Endothelial cell of umbilical vein (primary cell): ENCODE results near the gene DNAH6. TPM values are rescaled to one million over a fixed set of nuclear protein-coding genes. Genes with fewer than 3 reads are reported as not detected.

Experiments
- BruUV-seq: library from RNA; stranded (reverse); fragments of 400-500 nt; replicated peaks from 2 replicates; lab custom pipeline; 2021; lab: Mats Ljungman, UMichigan
- CTCF ChIA-PET: fragments of 300-600, 350-600 bp; sonication (Branson Sonifier 250); formaldehyde crosslinking; loops from one replicate; lab custom pipeline; 2021; ENCODE audit warnings: antibody characterized with exemption, inconsistent platforms; lab: Charles Lee
- POLR2A ChIA-PET: fragments of 300-600, 350-600 bp; sonication (Branson Sonifier 250); formaldehyde crosslinking; loops from one replicate; lab custom pipeline; 2021; ENCODE audit warnings: antibody characterized with exemption, inconsistent platforms; lab: Charles Lee
- DNase-seq: peaks from one replicate; pipeline ENCODE4 v3.0.0-alpha.2; 2011; ENCODE audit warnings: low read depth, low spot score
- FAIRE-seq: peaks from 2 replicates; lab custom pipeline; 2011; peaks lifted over from hg19 to GRCh38; lab: Jason Lieb, UNC
- H2AFZ ChIP-seq: 2 replicates; pipeline ENCODE4 v1.6.0; 2012; ENCODE audit warnings: low read depth, low read length, control low read depth, inconsistent platforms
- H3K27ac ChIP-seq: 2 replicates; pipeline ENCODE4 v1.5.1; 2011; ENCODE audit warnings: low read depth, mild to moderate bottlenecking, control low read depth, low read length, moderate library complexity; ENCODE audit not compliant: insufficient read depth
- H3K27me3 ChIP-seq, 2 experiments: 2 replicates each; pipeline versions ENCODE4 v1.6.0 to v1.6.1; 2011; ENCODE audit warnings: low read length in 2 of 2, mixed read lengths in 1 of 2; ENCODE audit not compliant: control insufficient read depth in 2 of 2, insufficient read depth in 2 of 2
- H3K36me3 ChIP-seq, 2 experiments: 2 replicates in 1 of 2; 3 replicates in 1 of 2; pipeline ENCODE4 v1.5.1; 2011; ENCODE audit warnings: low read length in 2 of 2, mild to moderate bottlenecking in 1 of 2, moderate library complexity in 1 of 2; ENCODE audit not compliant: control insufficient read depth in 2 of 2, insufficient read depth in 2 of 2; ENCODE audit errors: extremely low read depth in 1 of 2
- H3K4me1 ChIP-seq: 3 replicates; pipeline ENCODE4 v1.5.1; 2011; ENCODE audit warnings: mild to moderate bottlenecking, low read length; ENCODE audit not compliant: control insufficient read depth, insufficient read depth; ENCODE audit errors: extremely low read depth
- H3K4me2 ChIP-seq: 2 replicates; pipeline ENCODE4 v1.6.1; 2011; ENCODE audit warnings: low read length, control low read depth, mixed read lengths; ENCODE audit not compliant: insufficient read depth
- H3K4me3 ChIP-seq, 3 experiments: fragments of 200-600 bp in 1 of 3; sonication (generic), shearing (Covaris generic) in 1 of 3; replicated peaks in 1 of 3; 2 replicates each; pipeline ENCODE4 v1.5.1; 2011 to 2016; ENCODE audit warnings: control low read depth in 3 of 3, low read length in 3 of 3, mild to moderate bottlenecking in 2 of 3, inconsistent platforms in 1 of 3, low read depth in 1 of 3, moderate library complexity in 1 of 3; ENCODE audit not compliant: insufficient read depth in 1 of 3
- H3K79me2 ChIP-seq: 2 replicates; pipeline ENCODE4 v1.6.0; 2012; ENCODE audit warnings: low read length, inconsistent platforms; ENCODE audit not compliant: control insufficient read depth, insufficient read depth
- H3K9ac ChIP-seq: replicated peaks from 2 replicates; pipeline ENCODE3; 2011; ENCODE audit warnings: low read length, control low read depth; ENCODE audit not compliant: insufficient read depth; ENCODE audit errors: extremely low read depth
- H3K9me1 ChIP-seq: replicated peaks from 3 replicates; pipeline ENCODE4 v1.6.0; 2011; ENCODE audit warnings: mild to moderate bottlenecking, low read length; ENCODE audit not compliant: control insufficient read depth, insufficient read depth; ENCODE audit errors: extremely low read depth
- H3K9me3 ChIP-seq: replicated peaks from 2 replicates; pipeline ENCODE4 v1.5.1; 2012; ENCODE audit warnings: low read length, inconsistent platforms; ENCODE audit not compliant: control insufficient read depth, insufficient read depth
- H4K20me1 ChIP-seq: replicated peaks from 2 replicates; pipeline ENCODE3; 2011; ENCODE audit warnings: mild to moderate bottlenecking, low read length; ENCODE audit not compliant: control insufficient read depth, insufficient read depth; ENCODE audit errors: extremely low read depth
- CTCF ChIP-seq, 2 donors: IDR thresholded peaks; 1 replicate in 1 of 2; 2 replicates in 1 of 2; pipeline ENCODE4 v1.5.1; 2011; ENCODE audit warnings: low read length in 2 of 2, mild to moderate bottlenecking in 2 of 2, moderate library complexity in 2 of 2, control low read depth in 1 of 2, inconsistent platforms in 1 of 2, low read depth in 1 of 2; ENCODE audit not compliant: insufficient read depth in 1 of 2; ENCODE audit errors: extremely low read depth in 1 of 2
- EZH2 ChIP-seq: IDR thresholded peaks from 2 replicates; pipeline ENCODE4 v1.6.1; 2012; ENCODE audit warnings: borderline replicate concordance, low read depth, mild to moderate bottlenecking, moderate library complexity, low read length, inconsistent platforms; ENCODE audit not compliant: severe bottlenecking
- FOS ChIP-seq: IDR thresholded peaks from 2 replicates; pipeline ENCODE4 v1.6.1; 2011; ENCODE audit warnings: mild to moderate bottlenecking, low read length, moderate library complexity, borderline replicate concordance; ENCODE audit not compliant: insufficient read depth
- JUN ChIP-seq: IDR thresholded peaks from 2 replicates; pipeline ENCODE4 v1.6.1; 2011; ENCODE audit warnings: borderline replicate concordance, low read depth; ENCODE audit not compliant: insufficient read length, insufficient read depth
- MAX ChIP-seq: IDR thresholded peaks from 2 replicates; pipeline ENCODE4 v1.6.1; 2011; ENCODE audit not compliant: insufficient read depth, insufficient read length
- MYC ChIP-seq: IDR thresholded peaks from one replicate; pipeline ENCODE4 v1.6.1; 2011; ENCODE audit warnings: mild to moderate bottlenecking, low read depth, low read length
- POLR2A ChIP-seq: IDR thresholded peaks from 2 replicates; pipeline ENCODE4 v1.6.1; 2012; ENCODE audit warnings: low read depth, mild to moderate bottlenecking, control low read depth, low read length
- POLR2AphosphoS5 ChIP-seq: IDR thresholded peaks from 2 replicates; pipeline ENCODE4 v1.6.1; 2012; ENCODE audit warnings: low read depth, mild to moderate bottlenecking, control low read depth, low read length, moderate library complexity; ENCODE audit not compliant: insufficient read depth
- dilution Hi-C: fragments of 300-500 bp; cut with MboI; formaldehyde crosslinking; loops from one replicate; pipeline ENCODE4 v1.15.0; 2019; ENCODE audit warnings: low sequenced_read_pairs; ENCODE audit not compliant: extremely low pct_ligation_motif_present
- intact Hi-C: fragments of 100-400 bp; cut with micrococcal nuclease; formaldehyde crosslinking; loops from one replicate; pipeline ENCODE4 v1.10.0; 2022
- polyA plus RNA-seq, 4 experiments: library from polyadenylated mRNA; depleted of rRNA in 3 of 4; stranded (reverse) in 3 of 4; unstranded in 1 of 4; fragments of >200 nt; gene quantifications; 2 replicates each; pipeline versions ENCODE4 v1.2.1 to v1.2.3, GENCODE V29; 2011 to 2012; ENCODE audit warnings: missing spikeins in 1 of 4
- total RNA-seq: library from RNA; stranded (reverse); gene quantifications from 2 replicates; pipeline ENCODE4 v1.2.3, GENCODE V29; 2021

Gene DNAH6
- total and polyA plus RNA-seq, 2 donors (not counting 3 experiments of a cell fraction or from before 2014, with no cell fraction given): 0.24 TPM; not detected in 1

- H3K27me3 ChIP-seq: no peaks in the 10 kb centered on the region
- no peak overlapping the region for H3K9ac ChIP-seq
- FAIRE-seq: no peak
- no peak overlapping the region for H3K4me3 ChIP-seq
- H3K27ac ChIP-seq: no peak overlapping the region
- H3K9me3 ChIP-seq: no peaks in the 10 kb centered on the region
- no peak overlapping the region for H3K4me2 ChIP-seq
- no peaks in the 10 kb centered on the region for H3K79me2 ChIP-seq
- dilution Hi-C loops (no loop called here), intact Hi-C loops (no loop called here)
- ChIA-PET CTCF (no interaction called here), POLR2A (no interaction called here)
- BruUV-seq: no TSS peak
- no peak overlapping the region for H2AFZ ChIP-seq
- TF ChIP-seq POLR2A: no peak
- no peak for TF ChIP-seq MAX
- no peak for TF ChIP-seq FOS
- TF ChIP-seq JUN: no peak
- no peak for TF ChIP-seq POLR2AphosphoS5
- no peak for TF ChIP-seq EZH2
- no peak for TF ChIP-seq MYC
- TF ChIP-seq CTCF (IDR thresholded peaks at IDR 0.05; ENCODE audit: extremely low read depth in 1 of 2, insufficient read depth in 1 of 2, low read depth in 1 of 2, low read length in 2 of 2): no peak
- H4K20me1 ChIP-seq: no peaks in the 10 kb centered on the region
- no peaks in the 10 kb centered on the region for H3K36me3 ChIP-seq
- no peaks in the 10 kb centered on the region for H3K4me1 ChIP-seq
- H3K9me1 ChIP-seq: no peaks in the 10 kb centered on the region
- no peak for DNase-seq
Measured at GRCh38 chr2:84474176-84474575, 42.1 kb upstream of the DNAH6 start.
